Right lobe of liver (tissue), 4 donors: ENCODE results near the gene TEX264.

Experiments
- POLR2A ChIP-seq: fragments of 450-650 bp; IDR thresholded peaks from one replicate; pipeline ENCODE4 v1.6.1; 2017; ENCODE audit warnings: antibody characterized with exemption, mild to moderate bottlenecking
- TF ChIP-seq, protein P1 (sequence below), 4 donors: fragments of 200-600 bp in 3 of 4; fragments of 450-650 bp in 1 of 4; IDR thresholded peaks; one replicate each; pipeline versions ENCODE4 v1.5.1 to v1.8.0; 2016 to 2022; ENCODE audit warnings: antibody characterized with exemption in 4 of 4, mild to moderate bottlenecking in 2 of 4
- donor health status: DM: no; HTN: no; CAD: no.
- donor health status: DM: no; HTN: no; CAD: no.
- donor health status: DM: no; HTN: yes; CAD: no.

DNA sequence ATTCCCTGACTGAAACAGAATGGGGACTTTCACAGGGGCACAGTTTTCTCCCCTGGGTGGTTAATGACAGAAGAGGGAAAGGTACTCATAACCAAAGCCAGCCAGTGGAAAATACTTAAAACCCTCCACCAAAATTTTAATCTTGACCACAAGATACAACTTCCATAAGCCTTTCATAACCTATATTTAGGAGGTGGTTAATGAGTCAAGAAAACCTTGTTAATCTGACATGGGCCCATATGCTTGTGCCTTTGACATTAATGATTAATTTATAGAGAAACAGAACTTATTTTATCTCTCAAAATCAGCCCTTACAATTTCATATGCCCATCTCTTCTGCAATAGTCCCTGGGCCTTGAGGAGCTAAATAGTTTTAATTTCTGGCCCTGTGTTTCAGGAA lies 76.8 kb downstream of the TEX264 start:
- TF ChIP-seq, protein P1, sequence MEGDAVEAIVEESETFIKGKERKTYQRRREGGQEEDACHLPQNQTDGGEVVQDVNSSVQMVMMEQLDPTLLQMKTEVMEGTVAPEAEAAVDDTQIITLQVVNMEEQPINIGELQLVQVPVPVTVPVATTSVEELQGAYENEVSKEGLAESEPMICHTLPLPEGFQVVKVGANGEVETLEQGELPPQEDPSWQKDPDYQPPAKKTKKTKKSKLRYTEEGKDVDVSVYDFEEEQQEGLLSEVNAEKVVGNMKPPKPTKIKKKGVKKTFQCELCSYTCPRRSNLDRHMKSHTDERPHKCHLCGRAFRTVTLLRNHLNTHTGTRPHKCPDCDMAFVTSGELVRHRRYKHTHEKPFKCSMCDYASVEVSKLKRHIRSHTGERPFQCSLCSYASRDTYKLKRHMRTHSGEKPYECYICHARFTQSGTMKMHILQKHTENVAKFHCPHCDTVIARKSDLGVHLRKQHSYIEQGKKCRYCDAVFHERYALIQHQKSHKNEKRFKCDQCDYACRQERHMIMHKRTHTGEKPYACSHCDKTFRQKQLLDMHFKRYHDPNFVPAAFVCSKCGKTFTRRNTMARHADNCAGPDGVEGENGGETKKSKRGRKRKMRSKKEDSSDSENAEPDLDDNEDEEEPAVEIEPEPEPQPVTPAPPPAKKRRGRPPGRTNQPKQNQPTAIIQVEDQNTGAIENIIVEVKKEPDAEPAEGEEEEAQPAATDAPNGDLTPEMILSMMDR (IDR thresholded peaks at IDR 0.05): no peak
- TF ChIP-seq POLR2A: no peak
